AG04449 (cell line): ENCODE data around the gene ARHGEF33.

Experiments
- CTCF ChIA-PET: fragments of 350-600 bp; formaldehyde crosslinking; extraction: SDS; loops from one replicate; lab custom pipeline; 2021; ENCODE audit warnings: antibody characterized with exemption; lab: Yijun Ruan, JAX
- POLR2A ChIA-PET: fragments of 400-600, 350-600 bp; formaldehyde crosslinking; extraction: SDS; loops from one replicate; lab custom pipeline; 2020; ENCODE audit warnings: antibody characterized with exemption, inconsistent platforms; lab: Yijun Ruan, JAX
- DNase-seq: peaks from one replicate; pipeline ENCODE4 v3.0.0-alpha.2; 2010; ENCODE audit warnings: low read depth, low spot score
- H3K4me3 ChIP-seq: 2 replicates; pipeline ENCODE4 v1.5.1; 2011; ENCODE audit warnings: low read depth, mild to moderate bottlenecking, control low read depth, low read length
- CTCF ChIP-seq: IDR thresholded peaks from one replicate; pipeline ENCODE4 v1.5.1; 2011; ENCODE audit warnings: mild to moderate bottlenecking, moderate library complexity, low read length, control low read depth, inconsistent platforms; ENCODE audit not compliant: insufficient read depth; ENCODE audit errors: missing control alignments

ARHGEF33 gene

GRCh38 chr2:38889575-38889974 is at the start of gene ARHGEF33:
Gene ARHGEF33 (plus strand): TSS chr2:38889875. CDS start chr2:38919448, 29,573 bp downstream.
- TF ChIP-seq CTCF = no peak
- H3K4me3 ChIP-seq = no peak within 1 kb of the TSS
- POLR2A ChIA-PET = no interaction called here
- CTCF ChIA-PET = interaction anchor here (1.6 kb wide), 1 partner anchor 9 kb away, joined by 3 read pairs; no protein-coding TSS in a partner anchor
- no peak for DNase-seq

- no peak overlapping the region for H3K4me3 ChIP-seq
- POLR2A ChIA-PET = interaction anchor here (0.6 kb wide), 1 partner anchor 287 kb away, joined by 4 read pairs; no protein-coding TSS in a partner anchor
- TF ChIP-seq CTCF = no peak
- CTCF ChIA-PET = no interaction called here
- no peak for DNase-seq
These were observed 39.6 kb upstream of the ARHGEF33 start for GRCh38 chr2:38850045-38850444.

GRCh38 chr2:38856165-38856564 is 33.5 kb upstream of the ARHGEF33 start:
- no peak for DNase-seq
- POLR2A ChIA-PET = no interaction called here
- no peak for TF ChIP-seq CTCF
- CTCF ChIA-PET = interaction anchor here (0.7 to 1.3 kb wide), 3 partner anchors 16 to 31 kb away, joined by 3 to 4 read pairs (median 4); no protein-coding TSS in a partner anchor
- no peak overlapping the region for H3K4me3 ChIP-seq

- ChIA-PET CTCF (no interaction called here), POLR2A (no interaction called here)
- DNase-seq = no peak
- H3K4me3 ChIP-seq = no peak overlapping the region
- no peak for TF ChIP-seq CTCF
These were observed 27.2 kb upstream of the ARHGEF33 start for GRCh38 chr2:38862476-38862875.

- H3K4me3 ChIP-seq = no peak overlapping the region
- ChIA-PET CTCF (no interaction called here), POLR2A (no interaction called here)
- no peak for DNase-seq
- no peak for TF ChIP-seq CTCF
These were observed 26.5 kb upstream of the ARHGEF33 start for GRCh38 chr2:38863061-38863695.

GRCh38 chr2:38866773-38867443 is 22.8 kb upstream of the ARHGEF33 start:
- POLR2A ChIA-PET = no interaction called here
- no peak for DNase-seq
- no peak overlapping the region for H3K4me3 ChIP-seq
- no peak for TF ChIP-seq CTCF
- CTCF ChIA-PET = no interaction called here
